GM23338 (cell line): ENCODE measurements around the gene LIAS. TPM values are rescaled to one million over a fixed set of nuclear protein-coding genes. Genes with fewer than 3 reads are reported as not detected.
"Not testable (repeated sequence)": the region's sequence is repeated elsewhere in the genome, so short reads cannot be mapped to it uniquely, and the experiment has no call there.

ENCODE experiments used
- ATAC-seq: fragments of 200-7000 bp; cut with Tn5 transposase; 3 replicates; pipeline ENCODE4 v1.9.1; 2020
- DNase-seq: peaks from one replicate; pipeline ENCODE4 v3.0.0-alpha.2; 2015; ENCODE audit warnings: low spot score
- H2AFZ ChIP-seq: fragments of 200-600 bp; sonication (generic); 2 replicates; pipeline ENCODE4 v1.8.0; 2016; ENCODE audit warnings: antibody characterized with exemption, mild to moderate bottlenecking, moderate library complexity
- H3F3A ChIP-seq: fragments of 200-600 bp; sonication (generic); replicated peaks from 2 replicates; pipeline ENCODE4 v1.8.0; 2017; ENCODE audit warnings: antibody characterized with exemption, mixed run types, low read depth
- H3K27ac ChIP-seq: fragments of 200-600 bp; sonication (generic); 2 replicates; pipeline ENCODE4 v1.6.1; 2016; ENCODE audit warnings: low read depth
- H3K27me3 ChIP-seq: fragments of 200-600 bp; sonication (generic); 2 replicates; pipeline ENCODE4 v1.8.0; 2016; ENCODE audit warnings: mild to moderate bottlenecking, mixed run types, moderate library complexity; ENCODE audit not compliant: insufficient read depth
- H3K36me3 ChIP-seq: fragments of 200-600 bp; sonication (generic); 2 replicates; pipeline ENCODE4 v1.8.0; 2016; ENCODE audit warnings: mild to moderate bottlenecking; ENCODE audit not compliant: insufficient read depth
- H3K4me1 ChIP-seq: fragments of 200-600 bp; sonication (generic); 2 replicates; pipeline ENCODE4 v1.8.0; 2016; ENCODE audit warnings: mild to moderate bottlenecking, moderate library complexity; ENCODE audit not compliant: insufficient read depth
- H3K4me2 ChIP-seq: fragments of 200-600 bp; sonication (generic); 2 replicates; pipeline ENCODE4 v1.7.1; 2017; ENCODE audit warnings: mixed run types
- H3K4me3 ChIP-seq: fragments of 200-600 bp; sonication (generic); 2 replicates; pipeline ENCODE4 v1.6.1; 2016; ENCODE audit warnings: mixed run types
- H3K79me2 ChIP-seq: fragments of 200-600 bp; sonication (generic); replicated peaks from 2 replicates; pipeline ENCODE4 v1.8.0; 2017; ENCODE audit warnings: mild to moderate bottlenecking; ENCODE audit not compliant: insufficient read depth
- H3K9me2 ChIP-seq: fragments of 200-600 bp; sonication (generic); 2 replicates; pipeline ENCODE4 v1.8.0; 2017; ENCODE audit not compliant: insufficient read depth
- H4K20me1 ChIP-seq: fragments of 200-600 bp; sonication (generic); replicated peaks from 2 replicates; pipeline ENCODE4 v1.8.0; 2017; ENCODE audit warnings: mild to moderate bottlenecking; ENCODE audit not compliant: insufficient read depth
- H3K27ac Mint-ChIP-seq: 2 replicates; pipeline ENCODE4 v1.8.0; 2020; ENCODE audit warnings: inconsistent platforms, mild to moderate bottlenecking, moderate library complexity, mixed read lengths
- H3K27me3 Mint-ChIP-seq: 3 replicates; pipeline ENCODE4 v1.8.0; 2022; ENCODE audit warnings: low read depth, mild to moderate bottlenecking, moderate library complexity, mixed read lengths, inconsistent platforms; ENCODE audit not compliant: insufficient read depth, poor library complexity
- H3K36me3 Mint-ChIP-seq: 3 replicates; pipeline ENCODE4 v1.8.0; 2021; ENCODE audit warnings: low read depth, mild to moderate bottlenecking, inconsistent platforms, moderate library complexity, mixed read lengths
- H3K4me1 Mint-ChIP-seq: 3 replicates; pipeline ENCODE4 v1.8.0; 2020; ENCODE audit warnings: mild to moderate bottlenecking, inconsistent platforms, mixed read lengths
- H3K4me3 Mint-ChIP-seq: 3 replicates; pipeline ENCODE4 v1.8.0; 2021; ENCODE audit warnings: moderate library complexity, mild to moderate bottlenecking, inconsistent platforms, mixed read lengths
- H3K9me3 Mint-ChIP-seq: 3 replicates; pipeline ENCODE4 v1.8.0; 2020; ENCODE audit warnings: moderate library complexity, mild to moderate bottlenecking, inconsistent platforms, mixed read lengths
- CREB1 ChIP-seq: fragments of 250-450 bp; sonication (Bioruptor Pico); IDR thresholded peaks from 2 replicates; pipeline ENCODE4 v1.5.0; 2020; ENCODE audit warnings: low read depth, mild to moderate bottlenecking, moderate library complexity
- ETS1 ChIP-seq: IDR thresholded peaks from 2 replicates; pipeline ENCODE4 v1.6.1; 2016; ENCODE audit warnings: antibody characterized with exemption
- EZH2 ChIP-seq: fragments of 200-600 bp; sonication (generic); IDR thresholded peaks from one replicate; pipeline ENCODE4 v1.8.0; 2017; ENCODE audit warnings: antibody characterized with exemption, mild to moderate bottlenecking, low read depth; ENCODE audit not compliant: unreplicated experiment
- EZH2phosphoT487 ChIP-seq: fragments of 200-600 bp; sonication (generic); IDR thresholded peaks from one replicate; pipeline ENCODE4 v1.8.1; 2018; ENCODE audit warnings: antibody characterized with exemption; ENCODE audit not compliant: unreplicated experiment
- JUNB ChIP-seq: IDR thresholded peaks from one replicate; pipeline ENCODE4 v1.6.1; 2016; ENCODE audit warnings: antibody characterized with exemption; ENCODE audit not compliant: unreplicated experiment
- POLR2AphosphoS5 ChIP-seq: IDR thresholded peaks from 2 replicates; pipeline ENCODE4 v1.6.1; 2016; ENCODE audit warnings: antibody characterized with exemption, low read depth
- STAT1 ChIP-seq: IDR thresholded peaks from one replicate; pipeline ENCODE4 v1.6.1; 2016; ENCODE audit warnings: antibody characterized with exemption; ENCODE audit not compliant: unreplicated experiment
- ZNF331 ChIP-seq: fragments of 250-450 bp; sonication (Bioruptor Pico); IDR thresholded peaks from 2 replicates; pipeline ENCODE4 v1.5.0; 2020; ENCODE audit warnings: low read depth, mild to moderate bottlenecking, moderate library complexity
- polyA plus RNA-seq: library from polyadenylated mRNA; unstranded; fragments of >200 nt; fragmentation: Nextera tagmentation; extraction: Ambion mirVana; gene quantifications from 2 replicates; pipeline ENCODE4 v1.2.1, GENCODE V29; 2016
- total RNA-seq: library from RNA; depleted of rRNA; stranded (reverse); fragments of >200 nt; shearing (Covaris generic); gene quantifications from 2 replicates; pipeline ENCODE4 v1.2.3, GENCODE V29; 2014
- TF ChIP-seq, protein P1 (sequence below), 2 experiments: fragments of 200-600 bp in 1 of 2; sonication (generic) in 1 of 2; conservative IDR thresholded peaks; 2 replicates each; pipeline versions ENCODE4 v1.5.1 to v1.6.1; 2016 to 2017; ENCODE audit warnings: antibody characterized with exemption in 2 of 2, low read depth in 2 of 2, mild to moderate bottlenecking in 2 of 2, moderate library complexity in 1 of 2
- TF ChIP-seq, protein P2 (sequence below): fragments of 250-450 bp; sonication (Bioruptor Pico); IDR thresholded peaks from 2 replicates; pipeline ENCODE4 v1.5.0; 2020; ENCODE audit warnings: mild to moderate bottlenecking, moderate library complexity

The LIAS gene
- total and polyA plus RNA-seq, 2 experiments from 2014 or later, result 17.5 to 18.7 TPM

GRCh38 chr4:39498727-39499020, 39.8 kb downstream of the LIAS start (continued):
- no peak for TF ChIP-seq EZH2
- TF ChIP-seq, protein P1, sequence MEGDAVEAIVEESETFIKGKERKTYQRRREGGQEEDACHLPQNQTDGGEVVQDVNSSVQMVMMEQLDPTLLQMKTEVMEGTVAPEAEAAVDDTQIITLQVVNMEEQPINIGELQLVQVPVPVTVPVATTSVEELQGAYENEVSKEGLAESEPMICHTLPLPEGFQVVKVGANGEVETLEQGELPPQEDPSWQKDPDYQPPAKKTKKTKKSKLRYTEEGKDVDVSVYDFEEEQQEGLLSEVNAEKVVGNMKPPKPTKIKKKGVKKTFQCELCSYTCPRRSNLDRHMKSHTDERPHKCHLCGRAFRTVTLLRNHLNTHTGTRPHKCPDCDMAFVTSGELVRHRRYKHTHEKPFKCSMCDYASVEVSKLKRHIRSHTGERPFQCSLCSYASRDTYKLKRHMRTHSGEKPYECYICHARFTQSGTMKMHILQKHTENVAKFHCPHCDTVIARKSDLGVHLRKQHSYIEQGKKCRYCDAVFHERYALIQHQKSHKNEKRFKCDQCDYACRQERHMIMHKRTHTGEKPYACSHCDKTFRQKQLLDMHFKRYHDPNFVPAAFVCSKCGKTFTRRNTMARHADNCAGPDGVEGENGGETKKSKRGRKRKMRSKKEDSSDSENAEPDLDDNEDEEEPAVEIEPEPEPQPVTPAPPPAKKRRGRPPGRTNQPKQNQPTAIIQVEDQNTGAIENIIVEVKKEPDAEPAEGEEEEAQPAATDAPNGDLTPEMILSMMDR (conservative IDR thresholded peaks at IDR 0.05; ENCODE audit: low read depth in 2 of 2), result no peak

DNA sequence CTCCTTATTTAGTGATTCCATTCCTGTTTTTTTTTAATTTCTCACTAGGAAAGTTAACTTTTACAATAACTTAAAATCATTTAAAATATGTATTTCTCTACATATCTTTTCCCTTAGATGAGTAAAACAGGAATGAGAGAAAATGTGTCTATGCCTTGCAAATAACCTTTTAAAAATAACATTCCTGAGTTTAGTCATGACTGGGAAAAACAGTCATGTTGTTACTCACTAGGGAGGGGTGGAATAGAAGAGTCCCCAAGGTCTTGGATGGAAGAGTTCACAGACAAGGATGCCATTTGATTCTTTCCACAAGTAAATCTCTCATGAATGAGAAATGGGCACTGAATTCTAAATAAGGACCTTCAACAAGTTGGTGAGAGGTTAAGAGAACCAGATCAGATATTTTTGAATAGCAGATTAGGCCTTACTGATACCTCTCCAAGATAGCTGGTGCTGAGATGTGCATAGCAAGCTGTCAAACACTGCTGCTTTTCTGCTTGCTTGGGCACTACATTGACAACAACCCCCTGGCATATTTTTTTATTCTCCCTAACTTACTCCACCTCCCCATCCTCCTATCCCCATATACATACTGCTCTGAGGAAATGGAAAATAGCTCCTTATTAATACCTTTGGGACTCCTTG, 43.3 kb downstream of the LIAS start:
- Mint-ChIP-seq H3K4me1 (no peaks in the 10 kb centered on the region), H3K9me3 (no peaks in the 10 kb centered on the region), H3K36me3 (peaks cover 73% of the 10 kb centered on the region), H3K4me3 (no peak overlapping the region), H3K27ac (no peak overlapping the region), H3K27me3 (peaks cover 2% of the 10 kb centered on the region)
- Histone ChIP-seq H4K20me1 (0 out of 2 replicates have a peak, but pooled peaks cover 2% of the 10 kb centered on the region), H3K79me2 (no peaks in the 10 kb centered on the region), H3K27ac (no peak overlapping the region), H3K9me2 (no peaks in the 10 kb centered on the region), H3K36me3 (peaks cover 35% of the 10 kb centered on the region), H3K4me2 (no peak overlapping the region), H3K4me1 (no peaks in the 10 kb centered on the region), H2AFZ (no peak overlapping the region), H3F3A (peaks cover 4% of the 10 kb centered on the region; the same call in 1 of the 2 replicates), H3K27me3 (no peaks in the 10 kb centered on the region), H3K4me3 (no peak overlapping the region)
- ATAC-seq, result no peak
- no peak for DNase-seq
- TF ChIP-seq ETS1, result no peak
- TF ChIP-seq, protein P1 (conservative IDR thresholded peaks at IDR 0.05; ENCODE audit: low read depth in 2 of 2), result no peak
- TF ChIP-seq EZH2phosphoT487, result no peak
- TF ChIP-seq ZNF331 (CRISPR knock-in tag), result no peak
- no peak for TF ChIP-seq EZH2
- no peak for TF ChIP-seq POLR2AphosphoS5
- TF ChIP-seq JUNB, result no peak
- TF ChIP-seq, protein P2, sequence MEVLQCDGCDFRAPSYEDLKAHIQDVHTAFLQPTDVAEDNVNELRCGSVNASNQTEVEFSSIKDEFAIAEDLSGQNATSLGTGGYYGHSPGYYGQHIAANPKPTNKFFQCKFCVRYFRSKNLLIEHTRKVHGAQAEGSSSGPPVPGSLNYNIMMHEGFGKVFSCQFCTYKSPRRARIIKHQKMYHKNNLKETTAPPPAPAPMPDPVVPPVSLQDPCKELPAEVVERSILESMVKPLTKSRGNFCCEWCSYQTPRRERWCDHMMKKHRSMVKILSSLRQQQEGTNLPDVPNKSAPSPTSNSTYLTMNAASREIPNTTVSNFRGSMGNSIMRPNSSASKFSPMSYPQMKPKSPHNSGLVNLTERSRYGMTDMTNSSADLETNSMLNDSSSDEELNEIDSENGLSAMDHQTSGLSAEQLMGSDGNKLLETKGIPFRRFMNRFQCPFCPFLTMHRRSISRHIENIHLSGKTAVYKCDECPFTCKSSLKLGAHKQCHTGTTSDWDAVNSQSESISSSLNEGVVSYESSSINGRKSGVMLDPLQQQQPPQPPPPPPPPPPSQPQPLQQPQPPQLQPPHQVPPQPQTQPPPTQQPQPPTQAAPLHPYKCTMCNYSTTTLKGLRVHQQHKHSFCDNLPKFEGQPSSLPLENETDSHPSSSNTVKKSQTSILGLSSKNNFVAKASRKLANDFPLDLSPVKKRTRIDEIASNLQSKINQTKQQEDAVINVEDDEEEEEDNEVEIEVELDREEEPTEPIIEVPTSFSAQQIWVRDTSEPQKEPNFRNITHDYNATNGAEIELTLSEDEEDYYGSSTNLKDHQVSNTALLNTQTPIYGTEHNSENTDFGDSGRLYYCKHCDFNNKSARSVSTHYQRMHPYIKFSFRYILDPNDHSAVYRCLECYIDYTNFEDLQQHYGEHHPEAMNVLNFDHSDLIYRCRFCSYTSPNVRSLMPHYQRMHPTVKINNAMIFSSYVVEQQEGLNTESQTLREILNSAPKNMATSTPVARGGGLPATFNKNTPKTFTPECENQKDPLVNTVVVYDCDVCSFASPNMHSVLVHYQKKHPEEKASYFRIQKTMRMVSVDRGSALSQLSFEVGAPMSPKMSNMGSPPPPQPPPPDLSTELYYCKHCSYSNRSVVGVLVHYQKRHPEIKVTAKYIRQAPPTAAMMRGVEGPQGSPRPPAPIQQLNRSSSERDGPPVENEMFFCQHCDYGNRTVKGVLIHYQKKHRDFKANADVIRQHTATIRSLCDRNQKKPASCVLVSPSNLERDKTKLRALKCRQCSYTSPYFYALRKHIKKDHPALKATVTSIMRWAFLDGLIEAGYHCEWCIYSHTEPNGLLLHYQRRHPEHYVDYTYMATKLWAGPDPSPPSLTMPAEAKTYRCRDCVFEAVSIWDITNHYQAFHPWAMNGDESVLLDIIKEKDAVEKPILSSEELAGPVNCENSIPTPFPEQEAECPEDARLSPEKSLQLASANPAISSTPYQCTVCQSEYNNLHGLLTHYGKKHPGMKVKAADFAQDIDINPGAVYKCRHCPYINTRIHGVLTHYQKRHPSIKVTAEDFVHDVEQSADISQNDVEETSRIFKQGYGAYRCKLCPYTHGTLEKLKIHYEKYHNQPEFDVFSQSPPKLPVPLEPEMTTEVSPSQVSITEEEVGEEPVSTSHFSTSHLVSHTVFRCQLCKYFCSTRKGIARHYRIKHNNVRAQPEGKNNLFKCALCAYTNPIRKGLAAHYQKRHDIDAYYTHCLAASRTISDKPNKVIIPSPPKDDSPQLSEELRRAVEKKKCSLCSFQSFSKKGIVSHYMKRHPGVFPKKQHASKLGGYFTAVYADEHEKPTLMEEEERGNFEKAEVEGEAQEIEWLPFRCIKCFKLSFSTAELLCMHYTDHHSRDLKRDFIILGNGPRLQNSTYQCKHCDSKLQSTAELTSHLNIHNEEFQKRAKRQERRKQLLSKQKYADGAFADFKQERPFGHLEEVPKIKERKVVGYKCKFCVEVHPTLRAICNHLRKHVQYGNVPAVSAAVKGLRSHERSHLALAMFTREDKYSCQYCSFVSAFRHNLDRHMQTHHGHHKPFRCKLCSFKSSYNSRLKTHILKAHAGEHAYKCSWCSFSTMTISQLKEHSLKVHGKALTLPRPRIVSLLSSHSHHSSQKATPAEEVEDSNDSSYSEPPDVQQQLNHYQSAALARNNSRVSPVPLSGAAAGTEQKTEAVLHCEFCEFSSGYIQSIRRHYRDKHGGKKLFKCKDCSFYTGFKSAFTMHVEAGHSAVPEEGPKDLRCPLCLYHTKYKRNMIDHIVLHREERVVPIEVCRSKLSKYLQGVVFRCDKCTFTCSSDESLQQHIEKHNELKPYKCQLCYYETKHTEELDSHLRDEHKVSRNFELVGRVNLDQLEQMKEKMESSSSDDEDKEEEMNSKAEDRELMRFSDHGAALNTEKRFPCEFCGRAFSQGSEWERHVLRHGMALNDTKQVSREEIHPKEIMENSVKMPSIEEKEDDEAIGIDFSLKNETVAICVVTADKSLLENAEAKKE, result no peak
- TF ChIP-seq CREB1 (CRISPR knock-in tag), result no peak
- no peak for TF ChIP-seq STAT1

DNA sequence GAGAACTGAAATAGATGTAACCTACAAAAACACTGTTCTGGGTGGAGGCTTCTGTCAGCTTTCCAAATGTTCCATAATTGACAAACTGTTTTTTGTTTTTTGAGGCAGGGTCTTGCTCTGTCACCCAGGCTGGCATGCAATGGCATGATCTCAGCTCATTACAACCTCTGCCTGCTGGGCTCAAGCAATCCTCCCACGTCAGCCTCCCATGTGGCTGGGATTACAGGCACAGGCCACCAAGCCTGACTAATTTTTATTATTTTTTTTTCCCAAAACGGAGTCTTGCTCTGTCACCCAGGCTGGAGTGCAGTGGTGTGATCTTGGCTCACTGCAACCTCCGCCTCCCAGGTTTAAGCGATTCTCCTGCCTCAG, 43.8 kb downstream of the LIAS start:
- not testable (repeated sequence) for ATAC-seq, H3K27me3 ChIP-seq, H4K20me1 ChIP-seq, H3K27ac ChIP-seq, H2AFZ ChIP-seq, H3K27ac Mint-ChIP-seq, H3K4me2 ChIP-seq, H3K4me3 ChIP-seq, H3K9me2 ChIP-seq, H3K79me2 ChIP-seq, H3F3A ChIP-seq, H3K9me3 Mint-ChIP-seq, H3K4me1 ChIP-seq, H3K27me3 Mint-ChIP-seq, DNase-seq, H3K4me3 Mint-ChIP-seq, H3K4me1 Mint-ChIP-seq
- H3K36me3 Mint-ChIP-seq, result peaks cover 78% of the 10 kb centered on the region
- H3K36me3 ChIP-seq, result peaks cover 40% of the 10 kb centered on the region
